ENCODE measurements around the gene SLC6A16. TPM values are rescaled to one million over a fixed set of nuclear protein-coding genes. Genes with fewer than 3 reads are reported as not detected.

Gene SLC6A16
- total RNA-seq, 1 experiment from 2014 or later = 0.61 TPM

GRCh38 chr19:49340865-49341718 is 16.1 kb upstream of the SLC6A16 start:
- POLR2A ChIA-PET (ENCODE audit: unreplicated experiment) = no interaction called here
- TSS peak; percentile 57 for BruUV-seq (replicated peaks)
- no peaks in the 10 kb centered on the region for H3K27me3 ChIP-seq (ENCODE audit: insufficient read depth, low read depth)
- no peaks in the 10 kb centered on the region for H3K9me3 ChIP-seq (ENCODE audit: insufficient read depth, low read depth)
- H3F3A ChIP-seq (ENCODE audit: insufficient read depth, low read depth) = no peaks in the 10 kb centered on the region
- TF ChIP-seq CTCF (conservative IDR thresholded peaks at IDR 0.05) (no peak), EZH2 (IDR thresholded peaks at IDR 0.05; ENCODE audit: low read depth) (no peak)
- intact Hi-C loops (cut with micrococcal nuclease; ENCODE audit: unreplicated experiment) = no loop called here
- H4K20me1 ChIP-seq (ENCODE audit: insufficient read depth) = no peaks in the 10 kb centered on the region
- H3K4me1 ChIP-seq (replicated peaks; ENCODE audit: insufficient read depth) = no peaks in the 10 kb centered on the region
- H3K4me2 ChIP-seq = no peak overlapping the region
- no peak overlapping the region for H3K4me3 ChIP-seq
- no peak overlapping the region for H3K27ac ChIP-seq
- no peaks in the 10 kb centered on the region for H3K36me3 ChIP-seq (ENCODE audit: low read depth)
- CTCF ChIA-PET = interaction anchor here (0.7 kb wide), 1 partner anchor 426 kb away, joined by 3 read pairs; the partner anchor contains the start of gene AP2A1
- no peaks in the 10 kb centered on the region for H3K79me2 ChIP-seq (ENCODE audit: low read depth)
- no peaks in the 10 kb centered on the region for H3K9me2 ChIP-seq (ENCODE audit: insufficient read depth)
- DNase-seq = no peak
- no peak overlapping the region for H2AFZ ChIP-seq

- TF ChIP-seq CTCF (conservative IDR thresholded peaks at IDR 0.05) = no peak
- TF ChIP-seq EZH2 (IDR thresholded peaks at IDR 0.05; ENCODE audit: low read depth) = no peak
- Histone ChIP-seq H3K4me2 (no peak overlapping the region), H3K4me1 (replicated peaks; ENCODE audit: insufficient read depth) (no peaks in the 10 kb centered on the region), H3K27me3 (ENCODE audit: insufficient read depth, low read depth) (no peaks in the 10 kb centered on the region), H3K79me2 (ENCODE audit: low read depth) (no peaks in the 10 kb centered on the region), H2AFZ (no peak overlapping the region), H4K20me1 (ENCODE audit: insufficient read depth) (no peaks in the 10 kb centered on the region), H3K36me3 (ENCODE audit: low read depth) (no peaks in the 10 kb centered on the region), H3K9me3 (ENCODE audit: insufficient read depth, low read depth) (no peaks in the 10 kb centered on the region), H3K27ac (no peak overlapping the region), H3K9me2 (ENCODE audit: insufficient read depth) (no peaks in the 10 kb centered on the region), H3F3A (ENCODE audit: insufficient read depth, low read depth) (no peaks in the 10 kb centered on the region), H3K4me3 (no peak overlapping the region)
- DNase-seq = no peak
- no TSS peak for BruUV-seq (replicated peaks)
- ChIA-PET POLR2A (ENCODE audit: unreplicated experiment) (no interaction called here), CTCF (interaction anchor here (0.7 to 1.3 kb wide), 2 partner anchors 13 to 39 kb away, joined by 3 to 6 read pairs; no protein-coding TSS in a partner anchor)
- intact Hi-C loops (cut with micrococcal nuclease; ENCODE audit: unreplicated experiment) = no loop called here
Measured at GRCh38 chr19:49340069-49340864, 15.3 kb upstream of the SLC6A16 start.

- H3K36me3 ChIP-seq (ENCODE audit: low read depth) = no peaks in the 10 kb centered on the region
- BruUV-seq (replicated peaks) = no TSS peak
- no peaks in the 10 kb centered on the region for H3K9me2 ChIP-seq (ENCODE audit: insufficient read depth)
- no peaks in the 10 kb centered on the region for H3K27me3 ChIP-seq (ENCODE audit: insufficient read depth, low read depth)
- no peaks in the 10 kb centered on the region for H3K9me3 ChIP-seq (ENCODE audit: insufficient read depth, low read depth)
- intact Hi-C loops (cut with micrococcal nuclease; ENCODE audit: unreplicated experiment) = loop anchor here (2.0 kb wide), 1 partner anchor 23 kb away; the partner anchor contains the start of genes DKKL1 and TEAD2
- POLR2A ChIA-PET (ENCODE audit: unreplicated experiment) = interaction anchor here (0.5 to 0.6 kb wide), 4 partner anchors 23 to 334 kb away, joined by 3 to 10 read pairs (median 4); partner anchors contain the start of genes PIH1D1 and TEAD2
- no peaks in the 10 kb centered on the region for H4K20me1 ChIP-seq (ENCODE audit: insufficient read depth)
- H3K27ac ChIP-seq = no peak overlapping the region
- no peak overlapping the region for H2AFZ ChIP-seq
- no peaks in the 10 kb centered on the region for H3K79me2 ChIP-seq (ENCODE audit: low read depth)
- H3F3A ChIP-seq (ENCODE audit: insufficient read depth, low read depth) = no peaks in the 10 kb centered on the region
- H3K4me1 ChIP-seq (replicated peaks; ENCODE audit: insufficient read depth) = no peaks in the 10 kb centered on the region
- TF ChIP-seq CTCF (conservative IDR thresholded peaks at IDR 0.05) (no peak), EZH2 (IDR thresholded peaks at IDR 0.05; ENCODE audit: low read depth) (no peak)
- peak in 1 of 2 experiments; percentile 87 for DNase-seq
- CTCF ChIA-PET = interaction anchor here (0.6 to 1.3 kb wide), 4 partner anchors 9 to 133 kb away, joined by 3 to 5 read pairs (median 4); partner anchors contain the start of gene TEAD2
- H3K4me2 ChIP-seq = peak overlapping the region; percentile 22
- no peak overlapping the region for H3K4me3 ChIP-seq
Measured at GRCh38 chr19:49339301-49340068, 14.5 kb upstream of the SLC6A16 start.

All from PC-9 (cell line).